OCI-LY3 (cell line): ENCODE results near the gene S1PR4.

ENCODE experiments used
- EZH2phosphoT487 ChIP-seq: fragments of 200-600 bp; shearing (Covaris generic); IDR thresholded peaks from 2 replicates; pipeline ENCODE4 v1.6.1; 2018; ENCODE audit warnings: antibody characterized with exemption, mixed run types, low read depth
- TF ChIP-seq, protein P1 (sequence below): fragments of 200-600, 300-600 bp; sonication (generic); IDR thresholded peaks from 2 replicates; pipeline ENCODE4 v1.5.1; 2014; ENCODE audit warnings: antibody characterized with exemption, low read length, low read depth

DNA sequence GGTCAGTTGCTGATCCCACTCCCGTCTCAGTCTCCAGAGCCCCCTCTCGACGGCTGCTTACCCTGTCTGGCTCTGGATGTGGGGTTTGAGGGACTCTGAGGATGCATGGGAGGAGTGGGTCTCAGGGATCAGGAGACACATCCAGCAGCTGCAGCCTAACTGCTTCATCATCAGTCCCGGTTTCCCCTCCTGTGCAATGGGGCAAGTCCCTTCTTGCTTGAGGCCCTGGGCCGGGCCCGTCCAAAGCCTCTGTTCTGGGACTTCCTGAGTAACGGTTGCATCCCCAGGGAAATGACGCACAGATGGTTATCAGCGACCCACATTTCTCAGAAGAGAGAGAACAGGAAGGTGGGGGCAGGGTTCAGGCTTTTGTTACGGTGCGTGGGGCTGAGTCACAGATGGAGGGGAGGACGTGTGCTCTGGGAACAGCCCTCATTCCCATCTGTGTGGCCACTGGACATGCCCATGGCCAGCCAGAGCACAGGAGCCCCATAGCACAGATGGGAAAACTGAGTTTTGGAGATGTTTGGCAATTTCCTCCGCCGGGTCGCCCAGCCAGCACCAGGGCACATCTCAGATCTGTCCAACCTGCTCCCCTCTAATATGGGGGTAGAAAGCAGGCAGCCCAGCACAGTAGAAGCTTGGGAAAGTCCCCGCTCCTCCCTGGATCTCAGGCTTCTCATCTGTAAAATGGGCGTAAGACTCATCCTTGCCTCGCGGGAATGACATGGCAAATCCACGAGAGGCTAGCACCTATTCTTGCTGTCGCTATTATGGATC, 23.4 kb upstream of the S1PR4 start:
- TF ChIP-seq, protein P1, sequence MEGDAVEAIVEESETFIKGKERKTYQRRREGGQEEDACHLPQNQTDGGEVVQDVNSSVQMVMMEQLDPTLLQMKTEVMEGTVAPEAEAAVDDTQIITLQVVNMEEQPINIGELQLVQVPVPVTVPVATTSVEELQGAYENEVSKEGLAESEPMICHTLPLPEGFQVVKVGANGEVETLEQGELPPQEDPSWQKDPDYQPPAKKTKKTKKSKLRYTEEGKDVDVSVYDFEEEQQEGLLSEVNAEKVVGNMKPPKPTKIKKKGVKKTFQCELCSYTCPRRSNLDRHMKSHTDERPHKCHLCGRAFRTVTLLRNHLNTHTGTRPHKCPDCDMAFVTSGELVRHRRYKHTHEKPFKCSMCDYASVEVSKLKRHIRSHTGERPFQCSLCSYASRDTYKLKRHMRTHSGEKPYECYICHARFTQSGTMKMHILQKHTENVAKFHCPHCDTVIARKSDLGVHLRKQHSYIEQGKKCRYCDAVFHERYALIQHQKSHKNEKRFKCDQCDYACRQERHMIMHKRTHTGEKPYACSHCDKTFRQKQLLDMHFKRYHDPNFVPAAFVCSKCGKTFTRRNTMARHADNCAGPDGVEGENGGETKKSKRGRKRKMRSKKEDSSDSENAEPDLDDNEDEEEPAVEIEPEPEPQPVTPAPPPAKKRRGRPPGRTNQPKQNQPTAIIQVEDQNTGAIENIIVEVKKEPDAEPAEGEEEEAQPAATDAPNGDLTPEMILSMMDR = no peak
- no peak for TF ChIP-seq EZH2phosphoT487
